ENCODE data around the gene DOCK10. TPM values are rescaled to one million over a fixed set of nuclear protein-coding genes. Genes with fewer than 3 reads are reported as not detected.

The DOCK10 gene
- polyA plus RNA-seq, 4 donors, result 2.3 to 6.8 (median 3.5) TPM

GRCh38 chr2:224987733-224988132, 54.5 kb downstream of the DOCK10 start:
- WGBS, 3 donors, result 79 to 88% (median 86%) methylated on average over 4 of the region's 4 CpGs
- FAIRE-seq, result no peak

DNA sequence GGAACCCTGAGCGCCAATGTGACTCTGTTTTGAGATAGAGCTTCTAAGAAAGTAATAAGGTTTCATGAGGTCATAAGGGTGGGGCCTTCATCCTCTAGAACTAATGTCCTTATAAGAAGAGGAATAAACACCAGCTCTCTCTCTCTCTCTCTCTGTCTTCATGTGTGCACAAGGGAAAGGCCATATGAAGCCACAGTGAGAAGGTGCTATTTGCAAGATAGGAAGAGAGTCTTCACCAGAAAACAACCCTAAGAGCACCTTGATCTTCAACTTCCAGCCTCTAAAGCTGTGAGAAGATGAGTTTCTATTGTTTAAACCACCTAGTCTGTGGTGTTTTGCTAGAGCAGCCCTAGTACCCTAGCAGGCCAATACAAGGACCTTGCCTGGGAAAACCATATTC, 55.8 kb downstream of the DOCK10 start:
- no peak for DNase-seq
- H3K36me3 ChIP-seq (ENCODE audit: control insufficient read depth in 3 of 3, insufficient read depth in 2 of 3, low read depth in 1 of 3, low read length in 3 of 3), result no peaks in the 10 kb centered on the region
- no peak for FAIRE-seq
- no peaks in the 10 kb centered on the region for H3K27me3 ChIP-seq (ENCODE audit: control insufficient read depth in 3 of 3, insufficient read depth in 3 of 3, low read length in 3 of 3)
- H3K4me3 ChIP-seq (ENCODE audit: low read depth in 1 of 3, low read length in 3 of 3), result no peak overlapping the region
- H3K4me1 ChIP-seq (ENCODE audit: control insufficient read depth in 3 of 3, insufficient read depth in 2 of 3, low read depth in 1 of 3, low read length in 2 of 3), result peaks cover 0 to 3% (median 0%) of the 10 kb centered on the region in 3 donors
- 87 to 100% (median 93%) methylated on average over 1 of the region's 1 CpG for WGBS, 3 donors
- no peak overlapping the region for H3K27ac ChIP-seq (ENCODE audit: low read depth in 1 of 3, low read length in 2 of 3)
- no peaks in the 10 kb centered on the region for H3K9me3 ChIP-seq (ENCODE audit: control insufficient read depth in 2 of 2, insufficient read depth in 1 of 2, low read depth in 1 of 2, low read length in 1 of 2)

More at GRCh38 chr2:224987733-224988132, 54.5 kb downstream of the DOCK10 start:
- no peak overlapping the region for H3K4me3 ChIP-seq (ENCODE audit: low read depth in 1 of 3, low read length in 3 of 3)
- H3K36me3 ChIP-seq (ENCODE audit: control insufficient read depth in 3 of 3, insufficient read depth in 2 of 3, low read depth in 1 of 3, low read length in 3 of 3), result no peaks in the 10 kb centered on the region
- H3K27me3 ChIP-seq (ENCODE audit: control insufficient read depth in 3 of 3, insufficient read depth in 3 of 3, low read length in 3 of 3), result no peaks in the 10 kb centered on the region
- H3K4me1 ChIP-seq (ENCODE audit: control insufficient read depth in 3 of 3, insufficient read depth in 2 of 3, low read depth in 1 of 3, low read length in 2 of 3), result peaks cover 0 to 3% (median 0%) of the 10 kb centered on the region in 3 donors
- no peak overlapping the region for H3K27ac ChIP-seq (ENCODE audit: low read depth in 1 of 3, low read length in 2 of 3)
- H3K9me3 ChIP-seq (ENCODE audit: control insufficient read depth in 2 of 2, insufficient read depth in 1 of 2, low read depth in 1 of 2, low read length in 1 of 2), result no peaks in the 10 kb centered on the region
- no peak for DNase-seq

GRCh38 chr2:224984637-224985036, 57.6 kb downstream of the DOCK10 start:
- Histone ChIP-seq H3K36me3 (ENCODE audit: control insufficient read depth in 3 of 3, insufficient read depth in 2 of 3, low read depth in 1 of 3, low read length in 3 of 3) (no peaks in the 10 kb centered on the region), H3K27ac (ENCODE audit: low read depth in 1 of 3, low read length in 2 of 3) (peak overlapping the region in 2 of 3 donors; percentile 60 to 74), H3K27me3 (ENCODE audit: control insufficient read depth in 3 of 3, insufficient read depth in 3 of 3, low read length in 3 of 3) (no peaks in the 10 kb centered on the region), H3K9me3 (ENCODE audit: control insufficient read depth in 2 of 2, insufficient read depth in 1 of 2, low read depth in 1 of 2, low read length in 1 of 2) (no peaks in the 10 kb centered on the region), H3K4me3 (ENCODE audit: low read depth in 1 of 3, low read length in 3 of 3) (no peak overlapping the region), H3K4me1 (ENCODE audit: control insufficient read depth in 3 of 3, insufficient read depth in 2 of 3, low read depth in 1 of 3, low read length in 2 of 3) (peaks cover 0 to 3% (median 0%) of the 10 kb centered on the region in 3 donors)
- FAIRE-seq (no peak), DNase-seq (no peak)
- 61 to 75% (median 70%) methylated on average over 5 of the region's 5 CpGs for WGBS, 3 donors

- WGBS, 3 donors, result 56 to 76% (median 69%) methylated on average over 11 of the region's 11 CpGs
- H3K36me3 ChIP-seq (ENCODE audit: control insufficient read depth in 3 of 3, insufficient read depth in 2 of 3, low read depth in 1 of 3, low read length in 3 of 3), result no peaks in the 10 kb centered on the region
- H3K4me1 ChIP-seq (ENCODE audit: control insufficient read depth in 3 of 3, insufficient read depth in 2 of 3, low read depth in 1 of 3, low read length in 2 of 3), result peaks cover 0 to 3% (median 0%) of the 10 kb centered on the region in 3 donors
- peak overlapping the region; percentile 60 to 74 (median 62) for H3K27ac ChIP-seq (ENCODE audit: low read depth in 1 of 3, low read length in 2 of 3)
- FAIRE-seq (no peak), DNase-seq (no peak)
- H3K4me3 ChIP-seq (ENCODE audit: low read depth in 1 of 3, low read length in 3 of 3), result peak overlapping the region in 1 of 3 donors; percentile 6
- H3K9me3 ChIP-seq (ENCODE audit: control insufficient read depth in 2 of 2, insufficient read depth in 1 of 2, low read depth in 1 of 2, low read length in 1 of 2), result no peaks in the 10 kb centered on the region
- H3K27me3 ChIP-seq (ENCODE audit: control insufficient read depth in 3 of 3, insufficient read depth in 3 of 3, low read length in 3 of 3), result no peaks in the 10 kb centered on the region
Measured at GRCh38 chr2:224983712-224984554, 58.3 kb downstream of the DOCK10 start.

GRCh38 chr2:224982910-224983711, 59.2 kb downstream of the DOCK10 start:
- Histone ChIP-seq H3K9me3 (ENCODE audit: control insufficient read depth in 2 of 2, insufficient read depth in 1 of 2, low read depth in 1 of 2, low read length in 1 of 2) (no peaks in the 10 kb centered on the region), H3K27me3 (ENCODE audit: control insufficient read depth in 3 of 3, insufficient read depth in 3 of 3, low read length in 3 of 3) (no peaks in the 10 kb centered on the region), H3K4me3 (ENCODE audit: low read depth in 1 of 3, low read length in 3 of 3) (peak overlapping the region in 1 of 3 donors; percentile 18), H3K36me3 (ENCODE audit: control insufficient read depth in 3 of 3, insufficient read depth in 2 of 3, low read depth in 1 of 3, low read length in 3 of 3) (no peaks in the 10 kb centered on the region), H3K27ac (ENCODE audit: low read depth in 1 of 3, low read length in 2 of 3) (peak overlapping the region; percentile 4 to 74 (median 62)), H3K4me1 (ENCODE audit: control insufficient read depth in 3 of 3, insufficient read depth in 2 of 3, low read depth in 1 of 3, low read length in 2 of 3) (peaks cover 0 to 3% (median 0%) of the 10 kb centered on the region in 3 donors)
- WGBS, 3 donors, result 37 to 68% (median 61%) methylated on average over 14 of the region's 14 CpGs
- no peak for FAIRE-seq
- peak; percentile 31 to 37 for DNase-seq

DNA sequence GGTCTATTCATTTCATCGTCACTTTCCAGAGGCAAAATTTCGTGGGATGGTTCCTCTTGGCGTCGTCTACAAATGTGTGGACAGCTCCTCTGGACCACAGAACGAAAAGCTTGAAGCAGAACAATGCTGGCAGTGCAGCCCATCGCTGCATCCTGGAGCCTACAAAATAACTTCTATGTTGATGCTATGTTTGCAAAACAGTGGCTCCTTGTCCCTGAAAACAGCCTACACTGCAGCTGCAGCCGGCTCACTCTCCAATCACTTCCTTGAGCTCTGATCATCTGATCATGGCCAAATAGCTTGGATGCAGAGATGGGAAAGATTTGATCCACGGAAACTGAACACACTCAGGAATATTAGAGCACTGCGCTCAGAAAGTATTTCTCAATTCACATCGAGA, 60.0 kb downstream of the DOCK10 start:
- DNase-seq (no peak), FAIRE-seq (no peak)
- Histone ChIP-seq H3K9me3 (ENCODE audit: control insufficient read depth in 2 of 2, insufficient read depth in 1 of 2, low read depth in 1 of 2, low read length in 1 of 2) (no peaks in the 10 kb centered on the region), H3K27ac (ENCODE audit: low read depth in 1 of 3, low read length in 2 of 3) (peak overlapping the region in 2 of 3 donors; percentile 1 to 74), H3K4me3 (ENCODE audit: low read depth in 1 of 3, low read length in 3 of 3) (no peak overlapping the region), H3K36me3 (ENCODE audit: control insufficient read depth in 3 of 3, insufficient read depth in 2 of 3, low read depth in 1 of 3, low read length in 3 of 3) (no peaks in the 10 kb centered on the region), H3K4me1 (ENCODE audit: control insufficient read depth in 3 of 3, insufficient read depth in 2 of 3, low read depth in 1 of 3, low read length in 2 of 3) (peaks cover 0 to 3% (median 0%) of the 10 kb centered on the region in 3 donors), H3K27me3 (ENCODE audit: control insufficient read depth in 3 of 3, insufficient read depth in 3 of 3, low read length in 3 of 3) (no peaks in the 10 kb centered on the region)
- 63 to 80% (median 79%) methylated on average over 10 of the region's 10 CpGs for WGBS, 3 donors

DNA sequence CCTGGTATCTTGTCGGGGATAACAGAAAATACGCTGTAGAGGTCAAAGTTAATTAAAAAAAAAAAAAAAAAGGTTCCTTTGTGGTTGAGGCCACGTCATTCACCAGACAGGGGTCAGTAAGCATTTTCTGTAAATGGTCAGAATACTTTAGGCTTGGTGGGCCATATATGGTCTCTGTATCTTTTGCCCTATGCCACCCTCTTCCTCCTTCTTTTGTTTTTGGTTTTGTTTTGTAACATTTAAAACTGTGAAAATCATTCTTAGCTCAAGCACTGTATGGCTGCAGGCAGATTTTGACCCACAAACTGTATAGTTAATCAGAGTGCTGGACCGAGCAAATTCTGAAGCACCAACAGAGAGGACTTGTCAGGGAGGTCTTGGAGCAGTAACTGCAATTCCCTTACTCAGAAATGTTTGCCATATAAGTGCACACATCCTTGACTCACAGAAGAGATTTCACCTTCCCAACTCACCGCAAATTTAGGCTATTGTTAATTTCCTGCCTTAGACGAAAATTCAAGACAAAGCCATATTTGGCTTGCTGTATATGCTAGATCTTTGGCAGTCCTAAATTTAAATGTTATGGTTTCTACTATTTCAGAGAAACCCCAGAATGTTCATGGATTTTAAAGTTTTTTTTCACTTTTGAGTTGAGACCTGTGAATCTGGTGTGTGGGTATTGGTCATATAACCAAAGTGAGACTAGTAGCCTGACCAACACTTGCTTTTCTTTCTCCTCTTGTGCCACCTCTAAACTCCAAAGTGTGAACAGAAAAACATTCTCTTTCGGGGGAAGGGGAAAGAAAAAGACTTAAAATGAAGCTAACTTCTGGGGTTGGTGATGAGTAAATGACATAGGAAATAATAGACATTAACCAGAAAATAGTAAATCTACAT, 65.4 kb downstream of the DOCK10 start:
- WGBS, 3 donors, result 73 to 85% (median 77%) methylated on average over 7 of the region's 7 CpGs
- Histone ChIP-seq H3K4me3 (ENCODE audit: low read depth in 1 of 3, low read length in 3 of 3) (no peak overlapping the region), H3K36me3 (ENCODE audit: control insufficient read depth in 3 of 3, insufficient read depth in 2 of 3, low read depth in 1 of 3, low read length in 3 of 3) (no peaks in the 10 kb centered on the region), H3K9me3 (ENCODE audit: control insufficient read depth in 2 of 2, insufficient read depth in 1 of 2, low read depth in 1 of 2, low read length in 1 of 2) (no peaks in the 10 kb centered on the region), H3K4me1 (ENCODE audit: control insufficient read depth in 3 of 3, insufficient read depth in 2 of 3, low read depth in 1 of 3, low read length in 2 of 3) (no peaks in the 10 kb centered on the region), H3K27me3 (ENCODE audit: control insufficient read depth in 3 of 3, insufficient read depth in 3 of 3, low read length in 3 of 3) (no peaks in the 10 kb centered on the region), H3K27ac (ENCODE audit: low read depth in 1 of 3, low read length in 2 of 3) (peak overlapping the region in 1 of 3 donors; percentile 11)
- DNase-seq (no peak), FAIRE-seq (no peak)

DNA sequence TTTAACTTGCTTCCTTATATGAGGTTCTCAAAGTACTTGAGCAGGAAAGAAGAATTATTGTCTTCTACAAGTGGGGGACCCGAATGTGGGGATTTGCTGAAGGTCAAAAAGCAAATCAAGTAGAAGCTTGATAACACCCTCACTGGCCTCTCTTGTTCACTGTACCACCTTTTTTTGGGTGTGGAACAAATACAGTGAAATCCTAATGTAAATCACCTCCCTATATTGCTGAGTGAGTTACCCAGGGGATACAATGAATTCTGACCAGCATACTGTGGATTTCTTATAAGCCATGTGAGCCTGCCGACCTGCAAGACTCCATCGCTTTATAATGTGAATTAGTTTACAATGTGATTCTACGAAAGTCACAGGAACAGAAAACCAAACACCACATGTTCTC, 66.5 kb downstream of the DOCK10 start:
- no peaks in the 10 kb centered on the region for H3K27me3 ChIP-seq (ENCODE audit: control insufficient read depth in 3 of 3, insufficient read depth in 3 of 3, low read length in 3 of 3)
- FAIRE-seq, result no peak
- H3K9me3 ChIP-seq (ENCODE audit: control insufficient read depth in 2 of 2, insufficient read depth in 1 of 2, low read depth in 1 of 2, low read length in 1 of 2), result no peaks in the 10 kb centered on the region
- WGBS, 3 donors, result 80 to 86% (median 85%) methylated on average over 4 of the region's 4 CpGs
- DNase-seq, result no peak
- H3K4me3 ChIP-seq (ENCODE audit: low read depth in 1 of 3, low read length in 3 of 3), result no peak overlapping the region
- H3K36me3 ChIP-seq (ENCODE audit: control insufficient read depth in 3 of 3, insufficient read depth in 2 of 3, low read depth in 1 of 3, low read length in 3 of 3), result no peaks in the 10 kb centered on the region
- no peak overlapping the region for H3K27ac ChIP-seq (ENCODE audit: low read depth in 1 of 3, low read length in 2 of 3)
- H3K4me1 ChIP-seq (ENCODE audit: control insufficient read depth in 3 of 3, insufficient read depth in 2 of 3, low read depth in 1 of 3, low read length in 2 of 3), result peaks cover 0 to 3% (median 0%) of the 10 kb centered on the region in 3 donors
